MG63 (cell line): Measurements from ENCODE around the gene ATP6V1G2. TPM values are rescaled to one million over a fixed set of nuclear protein-coding genes. Genes with fewer than 3 reads are reported as not detected.
A peak's percentile ranks its signal among the peaks of the same experiment; 100 is the strongest.

Experiments used
- DNase-seq: peaks from one replicate; pipeline ENCODE4 v3.0.0-alpha.2; 2020
- H3K27me3 ChIP-seq: fragments of 250-450 bp; sonication (Bioruptor Pico); 2 replicates; pipeline ENCODE4 v1.5.1; 2020; ENCODE audit warnings: mild to moderate bottlenecking, moderate library complexity
- H3K36me3 ChIP-seq: fragments of 250-450 bp; sonication (Bioruptor Pico); 2 replicates; pipeline ENCODE4 v1.5.1; 2020; ENCODE audit warnings: mild to moderate bottlenecking, moderate library complexity
- H3K4me3 ChIP-seq: fragments of 250-450 bp; sonication (Bioruptor Pico); 2 replicates; pipeline ENCODE4 v1.5.1; 2020; ENCODE audit warnings: mild to moderate bottlenecking, moderate library complexity
- H3K9me3 ChIP-seq: fragments of 250-450 bp; sonication (Bioruptor Pico); 2 replicates; pipeline ENCODE4 v1.5.1; 2020; ENCODE audit warnings: mild to moderate bottlenecking, moderate library complexity
- total RNA-seq: library from RNA; depleted of rRNA; stranded (reverse); fragments of >200 nt; shearing (Covaris generic); gene quantifications from 2 replicates; pipeline ENCODE4 v1.2.3, GENCODE V29; 2014; ENCODE audit warnings: low replicate concordance

The ATP6V1G2 gene
- total RNA-seq, 1 experiment from 2014 or later: 2.1 TPM

GRCh38 chr6:31541059-31541657 lies 5.2 kb downstream of the ATP6V1G2 start:
- no peaks in the 10 kb centered on the region for H3K9me3 ChIP-seq
- DNase-seq: peak; percentile 24
- peaks cover 52% of the 10 kb centered on the region for H3K36me3 ChIP-seq

GRCh38 chr6:31540640-31541039 lies 5.8 kb downstream of the ATP6V1G2 start:
- no peak for DNase-seq
- Histone ChIP-seq H3K27me3 (no peaks in the 10 kb centered on the region), H3K4me3 (peak overlapping the region; percentile 89), H3K9me3 (no peaks in the 10 kb centered on the region), H3K36me3 (peaks cover 57% of the 10 kb centered on the region)

More at GRCh38 chr6:31541059-31541657, 5.2 kb downstream of the ATP6V1G2 start:
- peak overlapping the region; percentile 89 for H3K4me3 ChIP-seq
- no peaks in the 10 kb centered on the region for H3K27me3 ChIP-seq

GRCh38 chr6:31538805-31539400 lies 7.5 kb downstream of the ATP6V1G2 start:
- peaks cover 74% of the 10 kb centered on the region for H3K36me3 ChIP-seq
- no peaks in the 10 kb centered on the region for H3K9me3 ChIP-seq
- peak overlapping the region; percentile 89; the same call in 1 of the 2 replicates for H3K4me3 ChIP-seq
- H3K27me3 ChIP-seq: no peaks in the 10 kb centered on the region
- DNase-seq: no peak

- peaks cover 86% of the 10 kb centered on the region for H3K36me3 ChIP-seq
- no peak overlapping the region for H3K4me3 ChIP-seq
- no peaks in the 10 kb centered on the region for H3K9me3 ChIP-seq
- no peaks in the 10 kb centered on the region for H3K27me3 ChIP-seq
- DNase-seq: no peak
Measured at GRCh38 chr6:31535538-31536324, 10.7 kb downstream of the ATP6V1G2 start.

GRCh38 chr6:31534521-31535040 lies 11.8 kb downstream of the ATP6V1G2 start:
- no peaks in the 10 kb centered on the region for H3K27me3 ChIP-seq
- peaks cover 77% of the 10 kb centered on the region for H3K36me3 ChIP-seq
- no peak overlapping the region for H3K4me3 ChIP-seq
- no peaks in the 10 kb centered on the region for H3K9me3 ChIP-seq
- no peak for DNase-seq

- Histone ChIP-seq H3K9me3 (no peaks in the 10 kb centered on the region), H3K4me3 (no peak overlapping the region), H3K36me3 (peaks cover 72% of the 10 kb centered on the region), H3K27me3 (no peaks in the 10 kb centered on the region)
- no peak for DNase-seq
Measured at GRCh38 chr6:31534011-31534410, 12.4 kb downstream of the ATP6V1G2 start.

- Histone ChIP-seq H3K9me3 (no peaks in the 10 kb centered on the region), H3K36me3 (peaks cover 66% of the 10 kb centered on the region), H3K27me3 (no peaks in the 10 kb centered on the region), H3K4me3 (no peak overlapping the region)
- no peak for DNase-seq
Measured at GRCh38 chr6:31533455-31533841, 13.0 kb downstream of the ATP6V1G2 start.

- Histone ChIP-seq H3K27me3 (no peaks in the 10 kb centered on the region), H3K4me3 (no peak overlapping the region), H3K36me3 (peaks cover 60% of the 10 kb centered on the region), H3K9me3 (no peaks in the 10 kb centered on the region)
- DNase-seq: no peak
Measured at GRCh38 chr6:31532644-31533454, 13.6 kb downstream of the ATP6V1G2 start.

GRCh38 chr6:31531771-31532643 lies 14.4 kb downstream of the ATP6V1G2 start:
- Histone ChIP-seq H3K36me3 (peaks cover 53% of the 10 kb centered on the region), H3K27me3 (no peaks in the 10 kb centered on the region), H3K9me3 (no peaks in the 10 kb centered on the region), H3K4me3 (no peak overlapping the region)
- DNase-seq: no peak

GRCh38 chr6:31531162-31531561 lies 15.2 kb downstream of the ATP6V1G2 start:
- Histone ChIP-seq H3K4me3 (no peak overlapping the region), H3K36me3 (peaks cover 44% of the 10 kb centered on the region), H3K9me3 (no peaks in the 10 kb centered on the region), H3K27me3 (no peaks in the 10 kb centered on the region)
- no peak for DNase-seq

GRCh38 chr6:31530659-31531058 lies 15.7 kb downstream of the ATP6V1G2 start:
- Histone ChIP-seq H3K36me3 (peaks cover 39% of the 10 kb centered on the region), H3K9me3 (no peaks in the 10 kb centered on the region), H3K27me3 (no peaks in the 10 kb centered on the region), H3K4me3 (no peak overlapping the region)
- DNase-seq: no peak

- H3K4me3 ChIP-seq: no peak overlapping the region
- no peaks in the 10 kb centered on the region for H3K27me3 ChIP-seq
- no peaks in the 10 kb centered on the region for H3K9me3 ChIP-seq
- H3K36me3 ChIP-seq: peaks cover 28% of the 10 kb centered on the region
- no peak for DNase-seq
Measured at GRCh38 chr6:31529329-31530150, 16.9 kb downstream of the ATP6V1G2 start.

- Histone ChIP-seq H3K9me3 (no peaks in the 10 kb centered on the region), H3K36me3 (peaks cover 21% of the 10 kb centered on the region), H3K27me3 (no peaks in the 10 kb centered on the region), H3K4me3 (no peak within 1 kb of the TSS)
- no peak for DNase-seq
Measured at GRCh38 chr6:31528821-31529328, 17.5 kb downstream of the ATP6V1G2 start, which contains the start of gene MCCD1. Gene MCCD1 (plus strand): TSS chr6:31528962. CDS start chr6:31529015, 53 bp downstream.

- no peak for DNase-seq
- no peaks in the 10 kb centered on the region for H3K27me3 ChIP-seq
- H3K36me3 ChIP-seq: peaks cover 16% of the 10 kb centered on the region
- no peak overlapping the region for H3K4me3 ChIP-seq
- H3K9me3 ChIP-seq: no peaks in the 10 kb centered on the region
Measured at GRCh38 chr6:31528307-31528777, 18.1 kb downstream of the ATP6V1G2 start.
